Spleen (tissue), 11 donors: ENCODE data around the gene UNC119. TPM values are rescaled to one million over a fixed set of nuclear protein-coding genes. Genes with fewer than 3 reads are reported as not detected.

Source experiments
- DNase-seq: peaks from one replicate; pipeline ENCODE4 v3.0.0-alpha.2; 2020
- H3K27ac ChIP-seq, 8 donors: fragments of 200-600 bp; sonication (generic) in 7 of 8; 1 replicate in 4 of 8; 2 replicates in 4 of 8; pipeline versions ENCODE4 v1.5.0 to v1.8.0; 2016 to 2021; ENCODE audit warnings: inconsistent platforms in 4 of 8, mild to moderate bottlenecking in 4 of 8, moderate library complexity in 1 of 8
- H3K27me3 ChIP-seq, 7 donors: fragments of 200-600 bp; sonication (generic) in 6 of 7; replicated peaks in 1 of 7; 1 replicate in 4 of 7; 2 replicates in 3 of 7; pipeline versions ENCODE4 v1.5.0 to v1.8.0; 2016 to 2021; ENCODE audit warnings: inconsistent platforms in 3 of 7, mild to moderate bottlenecking in 1 of 7
- H3K36me3 ChIP-seq, 6 donors: fragments of 200-600 bp; sonication (generic) in 5 of 6; 1 replicate in 4 of 6; 2 replicates in 2 of 6; pipeline versions ENCODE4 v1.5.0 to v1.8.0; 2016 to 2021; ENCODE audit warnings: inconsistent platforms in 2 of 6
- H3K4me1 ChIP-seq, 6 donors: fragments of 200-600 bp; sonication (generic) in 5 of 6; 1 replicate in 3 of 6; 2 replicates in 3 of 6; pipeline versions ENCODE4 v1.5.0 to v1.8.0; 2016 to 2021; ENCODE audit warnings: inconsistent platforms in 3 of 6
- H3K4me3 ChIP-seq, 8 donors: fragments of 200-600 bp; sonication (generic) in 7 of 8; 1 replicate in 4 of 8; 2 replicates in 4 of 8; pipeline versions ENCODE4 v1.5.0 to v1.8.0; 2016 to 2021; ENCODE audit warnings: inconsistent platforms in 4 of 8, mild to moderate bottlenecking in 4 of 8, moderate library complexity in 2 of 8
- H3K9me3 ChIP-seq, 8 donors: fragments of 200-600 bp; sonication (generic) in 7 of 8; 1 replicate in 4 of 8; 2 replicates in 4 of 8; pipeline versions ENCODE4 v1.5.0 to v1.8.0; 2016 to 2021; ENCODE audit warnings: inconsistent platforms in 4 of 8
- CTCF ChIP-seq, 11 experiments: fragments of 200-600 bp in 7 of 11; fragments of 450-650 bp in 4 of 11; sonication (generic) in 4 of 11; IDR thresholded peaks in 8 of 11; conservative IDR thresholded peaks in 3 of 11; 1 replicate in 7 of 11; 2 replicates in 4 of 11; pipeline versions ENCODE4 v1.4.0 to v1.8.0; 2016 to 2021; ENCODE audit warnings: antibody characterized with exemption in 11 of 11, inconsistent platforms in 4 of 11, mild to moderate bottlenecking in 1 of 11
- POLR2A ChIP-seq, 3 donors: fragments of 450-650 bp; IDR thresholded peaks; one replicate each; pipeline ENCODE4 v1.5.1; 2017; ENCODE audit warnings: antibody characterized with exemption in 3 of 3, mild to moderate bottlenecking in 1 of 3
- POLR2AphosphoS5 ChIP-seq, 3 donors: sonication (generic); formaldehyde crosslinking; IDR thresholded peaks; one replicate each; pipeline ENCODE4 v1.5.1; 2017; ENCODE audit warnings: antibody characterized with exemption in 3 of 3
- WGBS, 5 donors: extraction: QIAGEN DNeasy Blood & Tissue Kit in 3 of 5; methylation state at CpG; one replicate each; pipeline versions ENCODE4 v1.1.5 to v1.1.7; 2013 to 2018; 5-methylcytosine and 5-hydroxymethylcytosine counted together
- intact Hi-C: fragments of 100-400 bp; cut with DNase I; formaldehyde crosslinking; loops from one replicate; pipeline ENCODE4 v1.15.0; 2023; ENCODE audit warnings: low total_unique reads
- polyA plus RNA-seq, 3 donors: library from polyadenylated mRNA; stranded (reverse); fragments of 200-250 nt; gene quantifications; one replicate each; pipeline ENCODE4 v1.2.1, GENCODE V29; 2013
- total RNA-seq, 7 donors: library from RNA; depleted of rRNA in 3 of 7; stranded (reverse); fragments of >200 nt in 3 of 7; fragmentation: NEBNext Ultra II Directional in 4 of 7; extraction: Animal tissue kit (Norgen Biotek cat#: 25700) in 4 of 7; gene quantifications; one replicate each; pipeline versions ENCODE4 v1.1.0 to v1.2.1, GENCODE V29; 2016 to 2021
- donor health status: healthy with polysubstance abuse.
- donor health status: DM: no; HTN: no; CAD: no; lungs with moderate emphysema.
- donor health status: DM: no; HTN: no; CAD: no.
- donor health status: Bipolar disorder and iron deficiency.
- donor health status: healthy.
- donor health status: DM: no; HTN: no; CAD: no.
- donor health status: DM: yes; HTN: yes; CAD: no.

Gene UNC119
- total and polyA plus RNA-seq, 10 donors: 41.5 to 76.0 (median 62.4) TPM

- WGBS, 5 donors: 51 to 57% (median 54%) methylated on average over 6 of the region's 6 CpGs
- Histone ChIP-seq H3K27me3 (peaks cover 0 to 7% (median 0%) of the 10 kb centered on the region in 7 donors), H3K36me3 (no peaks in the 10 kb centered on the region), H3K9me3 (no peaks in the 10 kb centered on the region), H3K4me1 (peaks cover 0 to 9% (median 2%) of the 10 kb centered on the region in 6 donors), H3K27ac (no peak overlapping the region), H3K4me3 (no peak overlapping the region)
- DNase-seq: no peak
- intact Hi-C loops: no loop called here
- TF ChIP-seq POLR2A (IDR thresholded peaks at IDR 0.05) (no peak), CTCF (IDR thresholded peaks at IDR 0.05 in 8 of 11, conservative IDR thresholded peaks at IDR 0.05 in 3 of 11) (no peak), POLR2AphosphoS5 (IDR thresholded peaks at IDR 0.05) (no peak)
These were observed 34.3 kb downstream of the UNC119 start for GRCh38 chr17:28518132-28518531.

- intact Hi-C loops: no loop called here
- 83 to 100% (median 97%) methylated on average over 1 of the region's 1 CpG for WGBS, 5 donors
- DNase-seq: no peak
- H3K36me3 ChIP-seq: no peaks in the 10 kb centered on the region
- H3K9me3 ChIP-seq: no peaks in the 10 kb centered on the region
- TF ChIP-seq POLR2A (IDR thresholded peaks at IDR 0.05): no peak
- TF ChIP-seq CTCF (IDR thresholded peaks at IDR 0.05 in 8 of 11, conservative IDR thresholded peaks at IDR 0.05 in 3 of 11): no peak
- TF ChIP-seq POLR2AphosphoS5 (IDR thresholded peaks at IDR 0.05): no peak
- peaks cover 0 to 9% (median 2%) of the 10 kb centered on the region in 6 donors for H3K4me1 ChIP-seq
- H3K27ac ChIP-seq: no peak overlapping the region
- H3K4me3 ChIP-seq: no peak overlapping the region
- peaks cover 0 to 15% (median 4%) of the 10 kb centered on the region in 7 donors for H3K27me3 ChIP-seq
These were observed 36.9 kb downstream of the UNC119 start for GRCh38 chr17:28515518-28515917.

GRCh38 chr17:28514561-28515002 lies 37.8 kb downstream of the UNC119 start:
- no peak overlapping the region for H3K4me3 ChIP-seq
- no peak overlapping the region for H3K27ac ChIP-seq
- TF ChIP-seq CTCF (IDR thresholded peaks at IDR 0.05 in 8 of 11, conservative IDR thresholded peaks at IDR 0.05 in 3 of 11): no peak
- TF ChIP-seq POLR2AphosphoS5 (IDR thresholded peaks at IDR 0.05): no peak
- no peak for TF ChIP-seq POLR2A (IDR thresholded peaks at IDR 0.05)
- WGBS, 5 donors: 69 to 84% (median 75%) methylated on average over 13 to 16 of the region's 16 CpGs
- H3K4me1 ChIP-seq: peaks cover 0 to 7% (median 0%) of the 10 kb centered on the region in 6 donors
- peaks cover 0 to 24% (median 5%) of the 10 kb centered on the region in 7 donors for H3K27me3 ChIP-seq
- H3K9me3 ChIP-seq: no peaks in the 10 kb centered on the region
- intact Hi-C loops: no loop called here
- DNase-seq: no peak
- no peaks in the 10 kb centered on the region for H3K36me3 ChIP-seq

GRCh38 chr17:28513476-28513875 lies 38.9 kb downstream of the UNC119 start:
- intact Hi-C loops: no loop called here
- no peak for DNase-seq
- Histone ChIP-seq H3K9me3 (no peaks in the 10 kb centered on the region), H3K27me3 (peaks cover 0 to 35% (median 7%) of the 10 kb centered on the region in 7 donors), H3K36me3 (no peaks in the 10 kb centered on the region), H3K4me1 (peaks cover 0 to 4% (median 0%) of the 10 kb centered on the region in 6 donors), H3K4me3 (no peak overlapping the region), H3K27ac (no peak overlapping the region)
- TF ChIP-seq POLR2A (IDR thresholded peaks at IDR 0.05) (no peak), CTCF (IDR thresholded peaks at IDR 0.05 in 8 of 11, conservative IDR thresholded peaks at IDR 0.05 in 3 of 11) (no peak), POLR2AphosphoS5 (IDR thresholded peaks at IDR 0.05) (no peak)
- 76 to 89% (median 78%) methylated on average over 6 to 7 of the region's 7 CpGs for WGBS, 5 donors
